Measurements from ENCODE around the gene DNAJB6. TPM values are rescaled to one million over a fixed set of nuclear protein-coding genes. Genes with fewer than 3 reads are reported as not detected.

The DNAJB6 gene
- polyA plus RNA-seq, 3 donors = 66.6 to 117 (median 116) TPM

- H3K27ac ChIP-seq (ENCODE audit: low read depth in 1 of 2, low read length in 2 of 2) = no peak overlapping the region
- no peaks in the 10 kb centered on the region for H3K9me3 ChIP-seq (replicated peaks in 1 of 2; ENCODE audit: control insufficient read depth in 1 of 2, insufficient read depth in 1 of 2, low read length in 2 of 2)
- Mint-ChIP-seq H3K4me1 (peaks cover 3% of the 10 kb centered on the region), H3K4me3 (no peak overlapping the region), H3K36me3 (no peaks in the 10 kb centered on the region), H3K27me3 (ENCODE audit: low read depth in 3 of 3) (peaks cover 0 to 2% (median 2%) of the 10 kb centered on the region in 3 donors), H3K9me3 (peaks cover 0 to 4% (median 0%) of the 10 kb centered on the region in 7 donors), H3K27ac (peak overlapping the region in 1 of 7 donors; percentile 14)
- no peak overlapping the region for H2AFZ ChIP-seq (ENCODE audit: insufficient read depth, low read depth, low read length, poor library complexity, severe bottlenecking)
- H3K79me2 ChIP-seq (ENCODE audit: insufficient read depth, low read length) = no peaks in the 10 kb centered on the region
- no peak overlapping the region for H3K4me2 ChIP-seq (replicated peaks; ENCODE audit: extremely low read depth, low read length, poor library complexity, severe bottlenecking)
- intact Hi-C loops (cut with micrococcal nuclease) = no loop called here
- WGBS (ENCODE audit: insufficient coverage) = 93% methylated on average over 9 of the region's 9 CpGs
- H4K20me1 ChIP-seq (ENCODE audit: insufficient read depth, low read length) = no peaks in the 10 kb centered on the region
- H3K36me3 ChIP-seq (replicated peaks in 1 of 2; ENCODE audit: control insufficient read depth in 1 of 2, insufficient read depth in 2 of 2, low read length in 2 of 2) = no peaks in the 10 kb centered on the region
- H3K9ac ChIP-seq (ENCODE audit: insufficient read depth, low read length, poor library complexity, severe bottlenecking) = no peak overlapping the region
- H3K4me3 ChIP-seq (replicated peaks in 1 of 3; ENCODE audit: low read depth in 2 of 3, low read length in 3 of 3) = no peak overlapping the region
- DNase-seq = no peak
- no peak for TF ChIP-seq CTCF (IDR thresholded peaks at IDR 0.05)
- no peaks in the 10 kb centered on the region for H3K27me3 ChIP-seq (ENCODE audit: control insufficient read depth in 2 of 2, insufficient read depth in 2 of 2, low read length in 2 of 2)
- no peaks in the 10 kb centered on the region for H3K4me1 ChIP-seq (ENCODE audit: control insufficient read depth in 1 of 2, insufficient read depth in 2 of 2, low read length in 2 of 2)
These were observed 44.5 kb upstream of the DNAJB6 start for GRCh38 chr7:157292258-157292657.

DNA sequence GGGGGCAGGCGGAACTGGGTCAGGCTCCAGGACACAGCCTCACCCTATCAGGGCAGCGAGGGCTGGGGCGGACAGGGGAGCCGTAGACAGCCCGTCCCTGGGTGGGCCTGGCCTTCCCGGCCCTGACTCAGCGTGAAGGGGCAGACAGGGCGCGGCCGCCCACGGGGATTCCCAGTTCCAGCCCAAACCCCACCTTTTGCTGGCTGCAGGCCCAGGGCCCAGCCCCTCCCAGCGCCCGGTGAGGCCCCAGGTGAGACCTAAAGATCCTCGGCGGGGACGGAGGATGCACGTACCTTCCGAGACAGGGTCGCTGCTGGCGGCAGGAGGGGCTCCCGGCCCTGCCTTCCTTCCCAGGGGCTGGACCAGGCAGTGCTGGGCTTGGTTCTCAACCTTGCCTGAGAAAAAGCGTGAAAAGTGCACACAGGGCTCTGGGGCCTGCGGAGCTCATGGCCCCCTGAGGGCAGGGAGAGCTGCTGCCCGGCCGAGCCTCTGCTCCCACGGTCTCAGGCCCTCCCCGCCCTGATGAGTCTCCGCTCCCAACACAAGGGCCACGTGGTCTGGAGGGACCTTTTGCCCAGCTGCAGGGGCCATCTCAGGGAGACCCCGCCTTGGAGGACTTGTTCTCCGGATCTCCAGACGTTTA is 43.9 kb upstream of the DNAJB6 start:
- no peaks in the 10 kb centered on the region for H3K79me2 ChIP-seq (ENCODE audit: insufficient read depth, low read length)
- H2AFZ ChIP-seq (ENCODE audit: insufficient read depth, low read depth, low read length, poor library complexity, severe bottlenecking) = no peak overlapping the region
- H3K9me3 Mint-ChIP-seq = peaks cover 0 to 4% (median 0%) of the 10 kb centered on the region in 7 donors
- no peak overlapping the region for H3K9ac ChIP-seq (ENCODE audit: insufficient read depth, low read length, poor library complexity, severe bottlenecking)
- no peak overlapping the region for H3K27ac Mint-ChIP-seq
- H3K4me1 Mint-ChIP-seq = peaks cover 8% of the 10 kb centered on the region
- no peaks in the 10 kb centered on the region for H3K36me3 Mint-ChIP-seq
- H4K20me1 ChIP-seq (ENCODE audit: insufficient read depth, low read length) = no peaks in the 10 kb centered on the region
- no peaks in the 10 kb centered on the region for H3K27me3 ChIP-seq (ENCODE audit: control insufficient read depth in 2 of 2, insufficient read depth in 2 of 2, low read length in 2 of 2)
- peaks cover 0 to 3% of the 10 kb centered on the region in 2 donors for H3K4me1 ChIP-seq (ENCODE audit: control insufficient read depth in 1 of 2, insufficient read depth in 2 of 2, low read length in 2 of 2)
- no peak for TF ChIP-seq CTCF (IDR thresholded peaks at IDR 0.05)
- H3K9me3 ChIP-seq (replicated peaks in 1 of 2; ENCODE audit: control insufficient read depth in 1 of 2, insufficient read depth in 1 of 2, low read length in 2 of 2) = no peaks in the 10 kb centered on the region
- H3K4me2 ChIP-seq (replicated peaks; ENCODE audit: extremely low read depth, low read length, poor library complexity, severe bottlenecking) = no peak overlapping the region
- peaks cover 0 to 2% (median 2%) of the 10 kb centered on the region in 3 donors for H3K27me3 Mint-ChIP-seq (ENCODE audit: low read depth in 3 of 3)
- no peak overlapping the region for H3K4me3 ChIP-seq (replicated peaks in 1 of 3; ENCODE audit: low read depth in 2 of 3, low read length in 3 of 3)
- WGBS (ENCODE audit: insufficient coverage) = 93% methylated on average over 25 of the region's 32 CpGs
- no peaks in the 10 kb centered on the region for H3K36me3 ChIP-seq (replicated peaks in 1 of 2; ENCODE audit: control insufficient read depth in 1 of 2, insufficient read depth in 2 of 2, low read length in 2 of 2)
- H3K4me3 Mint-ChIP-seq = no peak overlapping the region
- DNase-seq = no peak
- no peak overlapping the region for H3K27ac ChIP-seq (ENCODE audit: low read depth in 1 of 2, low read length in 2 of 2)
- intact Hi-C loops (cut with micrococcal nuclease) = no loop called here
